K562 (cell line): ENCODE results near the gene SLC23A2. TPM values are rescaled to one million over a fixed set of nuclear protein-coding genes. Genes with fewer than 3 reads are reported as not detected.
A peak's percentile ranks its signal among the peaks of the same experiment; 100 is the strongest.

ENCODE experiments used
- ATAC-seq: fragments of 200-7000 bp; cut with Tn5 transposase; 3 replicates; pipeline ENCODE4 v1.9.1; 2020; ENCODE audit warnings: moderate library complexity
- BruUV-seq: library from RNA; stranded (reverse); fragments of 400-500 nt; replicated peaks from 2 replicates; lab custom pipeline; 2021; lab: Mats Ljungman, UMichigan
- CTCF ChIA-PET: fragments of 300-600 bp; formaldehyde crosslinking; extraction: SDS; loops from one replicate; lab custom pipeline; 2021; ENCODE audit warnings: low intra/inter-chr PET ratio; lab: Yijun Ruan, JAX
- POLR2A ChIA-PET: fragments of 300-600, 350-650 bp; sonication (Branson Sonifier 250); formaldehyde crosslinking; extraction: SDS; loops from one replicate; lab custom pipeline; 2021; ENCODE audit warnings: antibody characterized with exemption, inconsistent platforms; lab: Yijun Ruan, JAX
- DNase-seq, 4 experiments: peaks; one replicate each; pipeline versions ENCODE4 v3.0.0 to v3.0.0-alpha.2; 2011 to 2018; ENCODE audit warnings: low spot score in 3 of 4, mixed read lengths in 3 of 4; ENCODE audit errors: extremely low read depth in 1 of 4
- FAIRE-seq: peaks from 2 replicates; lab custom pipeline; 2011; peaks lifted over from hg19 to GRCh38; lab: Jason Lieb, UNC
- H2AFZ ChIP-seq: 2 replicates; pipeline ENCODE4 v1.6.0; 2011; ENCODE audit warnings: low read depth, low read length, control low read depth, inconsistent platforms
- H3K27ac ChIP-seq: fragments of 200-600 bp; 3 replicates; pipeline ENCODE4 v1.8.0; 2011; ENCODE audit warnings: low read depth, mild to moderate bottlenecking, control low read depth, inconsistent platforms, low read length, moderate library complexity, mixed read lengths; ENCODE audit errors: extremely low read depth
- H3K27me3 ChIP-seq, 2 experiments: fragments of 300-600 bp in 1 of 2; 2 replicates in 1 of 2; 3 replicates in 1 of 2; pipeline versions ENCODE4 v1.6.0 to v1.8.0; 2011; ENCODE audit warnings: inconsistent platforms in 2 of 2, low read length in 2 of 2, mild to moderate bottlenecking in 1 of 2, mixed read lengths in 1 of 2, moderate library complexity in 1 of 2; ENCODE audit not compliant: control insufficient read depth in 2 of 2, insufficient read depth in 2 of 2
- H3K36me3 ChIP-seq: fragments of 300-600 bp; 3 replicates; pipeline ENCODE4 v1.8.0; 2011; ENCODE audit warnings: mild to moderate bottlenecking, low read length, inconsistent platforms; ENCODE audit not compliant: control insufficient read depth, insufficient read depth
- H3K4me1 ChIP-seq, 2 experiments: fragments of 200-600 bp in 1 of 2; replicated peaks in 1 of 2; 2 replicates in 1 of 2; 3 replicates in 1 of 2; pipeline versions ENCODE4 v1.5.1 to v1.8.0; 2011; ENCODE audit warnings: inconsistent platforms in 2 of 2, low read length in 2 of 2, mild to moderate bottlenecking in 1 of 2, mixed read lengths in 1 of 2, moderate library complexity in 1 of 2; ENCODE audit not compliant: control insufficient read depth in 2 of 2, insufficient read depth in 2 of 2
- H3K4me2 ChIP-seq: 2 replicates; pipeline ENCODE4 v1.6.1; 2011; ENCODE audit warnings: low read length, control low read depth, inconsistent platforms, mixed read lengths; ENCODE audit not compliant: insufficient read depth
- H3K4me3 ChIP-seq: fragments of 200-600 bp; sonication (generic), shearing (Covaris generic); 2 replicates; pipeline ENCODE4 v1.5.1; 2016; ENCODE audit warnings: control low read depth, inconsistent platforms
- H3K79me2 ChIP-seq: fragments of 200-600 bp; 3 replicates; pipeline ENCODE4 v1.8.0; 2011; ENCODE audit warnings: low read length, inconsistent platforms; ENCODE audit not compliant: control insufficient read depth, insufficient read depth
- H3K9ac ChIP-seq, 2 experiments: 2 replicates each; pipeline versions ENCODE4 v1.6.0 to v1.6.1; 2011; ENCODE audit warnings: low read depth in 2 of 2, low read length in 2 of 2, control low read depth in 1 of 2, inconsistent platforms in 1 of 2, mild to moderate bottlenecking in 1 of 2, mixed read lengths in 1 of 2; ENCODE audit not compliant: insufficient read depth in 1 of 2
- H3K9me1 ChIP-seq: one replicate; pipeline ENCODE4 v1.6.0; 2011; ENCODE audit warnings: inconsistent platforms, mild to moderate bottlenecking, low read length, moderate library complexity; ENCODE audit not compliant: control insufficient read depth, insufficient read depth
- H3K9me3 ChIP-seq: replicated peaks from 2 replicates; pipeline ENCODE4 v1.5.1; 2011; ENCODE audit warnings: low read depth, low read length, inconsistent platforms; ENCODE audit not compliant: control insufficient read depth, insufficient read depth
- H4K20me1 ChIP-seq: replicated peaks from 2 replicates; pipeline ENCODE4 v1.6.1; 2011; ENCODE audit warnings: low read length, inconsistent platforms, mixed read lengths; ENCODE audit not compliant: control insufficient read depth, insufficient read depth
- CEBPG ChIP-seq, 3 experiments: fragments of 200-800 bp in 1 of 3; sonication (Bioruptor generic) in 1 of 3; sonication (generic) in 1 of 3; formaldehyde crosslinking in 1 of 3; IDR thresholded peaks in 2 of 3; conservative IDR thresholded peaks in 1 of 3; 2 replicates each; pipeline versions ENCODE4 v1.6.1 to v1.8.0; 2016 to 2022; ENCODE audit warnings: missing compliant biosample characterization in 2 of 3, missing genetic modification characterization in 2 of 3, mild to moderate bottlenecking in 1 of 3, missing genetic modification reagents in 1 of 3
- ZNF41 ChIP-seq: fragments of 250-450 bp; sonication (Bioruptor Pico); conservative IDR thresholded peaks from 2 replicates; pipeline ENCODE4 v1.4.0; 2020; ENCODE audit warnings: mild to moderate bottlenecking
- WGBS: fragments of 100-300 bp; shearing (Covaris generic); methylation state at CpG from one replicate; pipeline ENCODE4 v1.1.6; 2016; ENCODE audit warnings: low coverage, mixed read lengths; ENCODE audit not compliant: insufficient coverage; ENCODE audit errors: missing lambda C conversion rate; 5-methylcytosine and 5-hydroxymethylcytosine counted together
- in situ Hi-C: fragments of 300-500 bp; cut with MboI; formaldehyde crosslinking; loops from 4 replicates; pipeline ENCODE4 v1.15.0; 2018; ENCODE audit warnings: inconsistent platforms, mixed read lengths
- intact Hi-C: fragments of 100-400 bp; cut with micrococcal nuclease; formaldehyde crosslinking; loops from 2 replicates; pipeline ENCODE4 v1.14.2; 2022
- polyA plus RNA-seq, 8 experiments: library from polyadenylated mRNA; depleted of rRNA in 4 of 8; stranded (reverse) in 5 of 8; unstranded in 3 of 8; fragments of >200 nt; fragmentation: Nextera tagmentation in 2 of 8; fragmentation: Illumina TruSeq in 1 of 8; extraction: Ambion mirVana in 2 of 8; extraction: Trizol in 1 of 8; gene quantifications; 2 replicates each; pipeline versions ENCODE4 v1.2.1 to v1.2.3, GENCODE V29; 2011 to 2014; ENCODE audit warnings: inconsistent platforms in 1 of 8, missing spikeins in 1 of 8
- total RNA-seq, 7 experiments: library from RNA; depleted of rRNA in 6 of 7; stranded (reverse); fragments of >200 nt in 6 of 7; fragmentation: Illumina TruSeq in 2 of 7; extraction: Trizol in 2 of 7; gene quantifications; 2 replicates each; pipeline versions ENCODE4 v1.2.1 to v1.2.3, GENCODE V29; 2011 to 2021; ENCODE audit warnings: low replicate concordance in 1 of 7
- TF ChIP-seq, protein P1 (sequence below): fragments of 250-450 bp; sonication (Bioruptor Pico); IDR thresholded peaks from 2 replicates; pipeline ENCODE4 v1.4.0; 2020; ENCODE audit warnings: mild to moderate bottlenecking, moderate library complexity, borderline replicate concordance

SLC23A2 gene
- total and polyA plus RNA-seq, 9 of the 15 experiments (the other 6 are each of a cell fraction or from before 2014, with no cell fraction given) = 0.39 to 6.7 (median 3.2) TPM

DNA sequence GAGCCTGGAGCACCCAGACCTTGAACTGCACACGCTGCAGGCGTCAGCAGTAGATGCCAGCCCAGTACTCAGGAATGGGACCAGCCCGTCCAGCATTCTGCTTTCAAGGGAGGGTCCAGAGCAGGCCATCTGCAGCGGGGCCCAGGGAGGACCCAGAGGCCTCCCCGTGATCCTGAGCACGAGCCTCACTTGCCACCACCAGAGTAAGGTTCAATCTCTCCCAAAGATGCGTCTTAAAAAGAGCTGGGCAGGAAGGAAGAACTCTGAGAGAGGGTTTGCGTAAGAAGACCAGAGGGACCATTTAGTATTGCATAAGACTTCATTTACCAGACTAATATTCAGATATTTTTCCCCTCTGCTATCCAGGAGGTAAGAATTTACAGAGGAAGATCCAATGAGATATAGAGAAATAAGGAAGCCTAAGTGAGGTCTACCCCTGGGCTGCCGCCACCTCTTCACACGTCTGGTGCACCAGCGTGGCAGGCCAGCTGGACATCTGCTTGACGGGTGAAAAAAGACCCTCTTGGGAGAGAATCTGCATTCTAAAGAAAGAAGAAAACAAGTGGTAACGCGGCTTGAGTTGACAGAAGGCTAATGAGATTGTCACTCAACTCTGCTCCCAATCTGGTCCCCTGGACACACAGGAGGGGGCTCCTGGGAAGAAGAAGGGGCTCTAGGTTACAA is 172.3 kb downstream of the SLC23A2 start:
- no peak overlapping the region for H3K4me3 ChIP-seq
- intact Hi-C loops (no loop called here), in situ Hi-C loops (no loop called here)
- H3K4me1 ChIP-seq = no peaks in the 10 kb centered on the region
- no peak for DNase-seq
- BruUV-seq = no TSS peak
- no peak overlapping the region for H3K27ac ChIP-seq
- CTCF ChIA-PET = no interaction called here
- H3K9me1 ChIP-seq = no peaks in the 10 kb centered on the region
- ATAC-seq = no peak
- no peak for TF ChIP-seq CEBPG (CRISPR knock-in tag; IDR thresholded peaks at IDR 0.05)
- 0 out of 4 replicates have a peak, but pooled peaks of 1 of the 2 experiments have one; percentile 28 for TF ChIP-seq CEBPG (tag; conservative IDR thresholded peaks at IDR 0.05 in 1 of 2, IDR thresholded peaks at IDR 0.05 in 1 of 2)
- TF ChIP-seq, protein P1, sequence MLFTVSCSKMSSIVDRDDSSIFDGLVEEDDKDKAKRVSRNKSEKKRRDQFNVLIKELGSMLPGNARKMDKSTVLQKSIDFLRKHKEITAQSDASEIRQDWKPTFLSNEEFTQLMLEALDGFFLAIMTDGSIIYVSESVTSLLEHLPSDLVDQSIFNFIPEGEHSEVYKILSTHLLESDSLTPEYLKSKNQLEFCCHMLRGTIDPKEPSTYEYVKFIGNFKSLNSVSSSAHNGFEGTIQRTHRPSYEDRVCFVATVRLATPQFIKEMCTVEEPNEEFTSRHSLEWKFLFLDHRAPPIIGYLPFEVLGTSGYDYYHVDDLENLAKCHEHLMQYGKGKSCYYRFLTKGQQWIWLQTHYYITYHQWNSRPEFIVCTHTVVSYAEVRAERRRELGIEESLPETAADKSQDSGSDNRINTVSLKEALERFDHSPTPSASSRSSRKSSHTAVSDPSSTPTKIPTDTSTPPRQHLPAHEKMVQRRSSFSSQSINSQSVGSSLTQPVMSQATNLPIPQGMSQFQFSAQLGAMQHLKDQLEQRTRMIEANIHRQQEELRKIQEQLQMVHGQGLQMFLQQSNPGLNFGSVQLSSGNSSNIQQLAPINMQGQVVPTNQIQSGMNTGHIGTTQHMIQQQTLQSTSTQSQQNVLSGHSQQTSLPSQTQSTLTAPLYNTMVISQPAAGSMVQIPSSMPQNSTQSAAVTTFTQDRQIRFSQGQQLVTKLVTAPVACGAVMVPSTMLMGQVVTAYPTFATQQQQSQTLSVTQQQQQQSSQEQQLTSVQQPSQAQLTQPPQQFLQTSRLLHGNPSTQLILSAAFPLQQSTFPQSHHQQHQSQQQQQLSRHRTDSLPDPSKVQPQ (CRISPR knock-in tag) = no peak
- TF ChIP-seq ZNF41 = no peak
- no peaks in the 10 kb centered on the region for H3K79me2 ChIP-seq
- POLR2A ChIA-PET = interaction anchor here (0.8 kb wide), 1 partner anchor 21 kb away, joined by 3 read pairs; no protein-coding TSS in a partner anchor
- H3K36me3 ChIP-seq = no peaks in the 10 kb centered on the region
- FAIRE-seq = no peak
- no peak overlapping the region for H2AFZ ChIP-seq
- no peaks in the 10 kb centered on the region for H3K9me3 ChIP-seq
- H3K9ac ChIP-seq = no peak overlapping the region
- WGBS = 0% methylated on average over 11 of the region's 14 CpGs
- H3K4me2 ChIP-seq = no peak overlapping the region
- H4K20me1 ChIP-seq = no peaks in the 10 kb centered on the region
- peaks cover 0 to 8% of the 10 kb centered on the region in 2 experiments; a peak in 3 of 5 replicates for H3K27me3 ChIP-seq
